Endothelial cell of umbilical vein (primary cell): ENCODE measurements around the gene EML4.

Experiments used
- CTCF ChIP-seq, 2 donors: IDR thresholded peaks; 1 replicate in 1 of 2; 2 replicates in 1 of 2; pipeline ENCODE4 v1.5.1; 2011; ENCODE audit warnings: low read length in 2 of 2, mild to moderate bottlenecking in 2 of 2, moderate library complexity in 2 of 2, control low read depth in 1 of 2, inconsistent platforms in 1 of 2, low read depth in 1 of 2; ENCODE audit not compliant: insufficient read depth in 1 of 2; ENCODE audit errors: extremely low read depth in 1 of 2
- EZH2 ChIP-seq: IDR thresholded peaks from 2 replicates; pipeline ENCODE4 v1.6.1; 2012; ENCODE audit warnings: borderline replicate concordance, low read depth, mild to moderate bottlenecking, moderate library complexity, low read length, inconsistent platforms; ENCODE audit not compliant: severe bottlenecking
- FOS ChIP-seq: IDR thresholded peaks from 2 replicates; pipeline ENCODE4 v1.6.1; 2011; ENCODE audit warnings: mild to moderate bottlenecking, low read length, moderate library complexity, borderline replicate concordance; ENCODE audit not compliant: insufficient read depth
- JUN ChIP-seq: IDR thresholded peaks from 2 replicates; pipeline ENCODE4 v1.6.1; 2011; ENCODE audit warnings: borderline replicate concordance, low read depth; ENCODE audit not compliant: insufficient read length, insufficient read depth
- MAX ChIP-seq: IDR thresholded peaks from 2 replicates; pipeline ENCODE4 v1.6.1; 2011; ENCODE audit not compliant: insufficient read depth, insufficient read length
- MYC ChIP-seq: IDR thresholded peaks from one replicate; pipeline ENCODE4 v1.6.1; 2011; ENCODE audit warnings: mild to moderate bottlenecking, low read depth, low read length
- POLR2A ChIP-seq: IDR thresholded peaks from 2 replicates; pipeline ENCODE4 v1.6.1; 2012; ENCODE audit warnings: low read depth, mild to moderate bottlenecking, control low read depth, low read length
- POLR2AphosphoS5 ChIP-seq: IDR thresholded peaks from 2 replicates; pipeline ENCODE4 v1.6.1; 2012; ENCODE audit warnings: low read depth, mild to moderate bottlenecking, control low read depth, low read length, moderate library complexity; ENCODE audit not compliant: insufficient read depth

- TF ChIP-seq CTCF (IDR thresholded peaks at IDR 0.05; ENCODE audit: extremely low read depth in 1 of 2, insufficient read depth in 1 of 2, low read depth in 1 of 2, low read length in 2 of 2) (no peak), POLR2AphosphoS5 (no peak), JUN (no peak), FOS (no peak), EZH2 (no peak), POLR2A (no peak), MAX (no peak), MYC (no peak)
Observed at GRCh38 chr2:42359965-42360483, 190.9 kb downstream of the EML4 start.
